Astrocyte (in vitro differentiated cells and primary cell): Measurements from ENCODE around the gene CORO7. TPM values are rescaled to one million over a fixed set of nuclear protein-coding genes. Genes with fewer than 3 reads are reported as not detected.

Source experiments
- DNase-seq: peaks from one replicate; pipeline ENCODE4 v3.0.0-alpha.2; 2010; ENCODE audit warnings: low read depth
- FAIRE-seq: peaks from 2 replicates; lab custom pipeline; 2011; peaks lifted over from hg19 to GRCh38; lab: Jason Lieb, UNC
- H2AFZ ChIP-seq: 2 replicates; pipeline ENCODE4 v1.6.0; 2012; ENCODE audit warnings: low read depth, low read length, inconsistent platforms
- H3K27ac ChIP-seq: 2 replicates; pipeline ENCODE4 v1.5.1; 2011; ENCODE audit warnings: low read depth, low read length, inconsistent platforms
- H3K27me3 ChIP-seq: 2 replicates; pipeline ENCODE4 v1.6.0; 2011; ENCODE audit warnings: low read length, inconsistent platforms; ENCODE audit not compliant: insufficient read depth
- H3K36me3 ChIP-seq: 2 replicates; pipeline ENCODE4 v1.5.1; 2011; ENCODE audit warnings: low read length, inconsistent platforms; ENCODE audit not compliant: insufficient read depth
- H3K4me1 ChIP-seq: 2 replicates; pipeline ENCODE4 v1.5.1; 2011; ENCODE audit warnings: low read length, inconsistent platforms; ENCODE audit not compliant: insufficient read depth
- H3K4me2 ChIP-seq: 2 replicates; pipeline ENCODE4 v1.6.0; 2012; ENCODE audit warnings: low read length, inconsistent platforms
- H3K4me3 ChIP-seq: 2 replicates; pipeline ENCODE4 v1.5.1; 2011; ENCODE audit warnings: low read depth, mild to moderate bottlenecking, low read length, inconsistent platforms; ENCODE audit not compliant: insufficient read depth
- H3K79me2 ChIP-seq: 2 replicates; pipeline ENCODE4 v1.6.0; 2012; ENCODE audit warnings: mild to moderate bottlenecking, low read length, inconsistent platforms; ENCODE audit not compliant: insufficient read depth
- H3K9ac ChIP-seq: 2 replicates; pipeline ENCODE4 v1.6.0; 2012; ENCODE audit warnings: mild to moderate bottlenecking, low read length, inconsistent platforms
- H3K9me3 ChIP-seq: 2 replicates; pipeline ENCODE4 v1.5.1; 2012; ENCODE audit warnings: low read depth, mild to moderate bottlenecking, low read length, inconsistent platforms; ENCODE audit not compliant: insufficient read depth
- H4K20me1 ChIP-seq: 2 replicates; pipeline ENCODE4 v1.6.0; 2012; ENCODE audit warnings: low read length, inconsistent platforms; ENCODE audit not compliant: insufficient read depth
- H3K27ac Mint-ChIP-seq: one replicate; pipeline ENCODE4 v1.8.0; 2021; ENCODE audit warnings: mild to moderate bottlenecking, mixed read lengths; ENCODE audit not compliant: unreplicated experiment
- H3K27me3 Mint-ChIP-seq: one replicate; pipeline ENCODE4 v1.8.0; 2021; ENCODE audit warnings: low read depth, mixed read lengths; ENCODE audit not compliant: unreplicated experiment
- H3K36me3 Mint-ChIP-seq: one replicate; pipeline ENCODE4 v1.8.0; 2021; ENCODE audit warnings: low read depth, mixed read lengths; ENCODE audit not compliant: unreplicated experiment
- H3K4me1 Mint-ChIP-seq: one replicate; pipeline ENCODE4 v1.8.0; 2021; ENCODE audit warnings: low read depth, mixed read lengths; ENCODE audit not compliant: unreplicated experiment
- H3K4me3 Mint-ChIP-seq: one replicate; pipeline ENCODE4 v1.8.0; 2021; ENCODE audit warnings: mild to moderate bottlenecking, moderate library complexity, mixed read lengths; ENCODE audit not compliant: unreplicated experiment
- H3K9me3 Mint-ChIP-seq: one replicate; pipeline ENCODE4 v1.8.0; 2021; ENCODE audit warnings: mild to moderate bottlenecking, mixed read lengths; ENCODE audit not compliant: unreplicated experiment
- EZH2 ChIP-seq: IDR thresholded peaks from 2 replicates; pipeline ENCODE4 v1.6.1; 2012; ENCODE audit warnings: mild to moderate bottlenecking, low read length, inconsistent platforms; ENCODE audit not compliant: insufficient read depth
- total RNA-seq: library from RNA; stranded (reverse); gene quantifications from 2 replicates; pipeline ENCODE4 v1.2.1, GENCODE V29; 2021
- TF ChIP-seq, protein P1 (sequence below): IDR thresholded peaks from 2 replicates; pipeline ENCODE4 v1.5.1; 2011; ENCODE audit warnings: low read depth, mild to moderate bottlenecking, inconsistent platforms, low read length, moderate library complexity; ENCODE audit not compliant: insufficient read depth

CORO7 gene
- total RNA-seq, 1 donor from 2014 or later = 26.4 TPM

DNA sequence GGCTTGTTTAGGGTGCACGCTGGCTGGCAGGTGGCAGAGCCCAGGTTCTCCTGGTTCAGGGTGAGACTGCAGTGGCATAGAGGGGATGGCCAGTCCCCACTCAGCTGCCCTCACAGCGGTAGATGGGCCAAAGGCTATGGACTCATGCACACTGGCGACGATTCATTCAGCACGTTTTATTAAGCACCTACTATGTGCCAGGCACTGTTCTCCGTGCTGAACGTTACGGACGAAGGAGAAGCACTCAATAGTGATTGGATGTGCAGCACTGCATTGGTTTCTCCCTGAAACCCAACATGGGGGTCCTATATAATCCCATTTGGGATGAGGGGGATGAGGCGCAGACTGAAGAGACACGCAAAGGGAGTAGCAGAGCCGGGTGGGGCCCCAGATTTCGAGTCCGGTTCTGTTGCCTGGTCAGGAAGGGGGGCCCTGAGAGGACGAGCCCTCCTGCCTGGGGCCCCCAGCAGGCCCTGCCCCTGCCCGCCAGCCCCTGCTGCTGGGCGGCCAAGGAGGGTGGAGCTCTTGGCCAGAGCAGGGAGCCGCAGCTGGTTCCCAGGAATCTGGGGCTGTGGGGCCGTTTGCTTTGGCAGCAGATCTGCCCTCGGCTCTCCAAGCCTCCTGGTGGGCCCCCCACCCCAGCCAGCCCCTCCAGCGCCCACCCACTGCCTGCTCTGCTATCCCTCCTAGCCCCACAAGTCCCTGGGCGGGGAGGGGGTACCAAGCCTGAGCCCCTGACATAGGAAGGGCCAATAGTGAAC, 91.7 kb downstream of the CORO7 start:
- DNase-seq (no peak), FAIRE-seq (no peak)
- Histone ChIP-seq H3K4me3 (no peak overlapping the region), H3K4me1 (peaks cover 36% of the 10 kb centered on the region), H3K9ac (no peak overlapping the region), H3K36me3 (no peaks in the 10 kb centered on the region), H2AFZ (no peak overlapping the region), H3K9me3 (no peaks in the 10 kb centered on the region), H3K27ac (no peak overlapping the region), H3K4me2 (peak overlapping the region; percentile 3), H3K27me3 (no peaks in the 10 kb centered on the region), H3K79me2 (peaks cover 93% of the 10 kb centered on the region), H4K20me1 (peaks cover 90% of the 10 kb centered on the region)
- H3K27me3 Mint-ChIP-seq = no peaks in the 10 kb centered on the region
- H3K9me3 Mint-ChIP-seq = no peaks in the 10 kb centered on the region
- H3K36me3 Mint-ChIP-seq = no peaks in the 10 kb centered on the region
- H3K4me1 Mint-ChIP-seq = peaks cover 10% of the 10 kb centered on the region
- TF ChIP-seq EZH2 = no peak
- TF ChIP-seq, protein P1, sequence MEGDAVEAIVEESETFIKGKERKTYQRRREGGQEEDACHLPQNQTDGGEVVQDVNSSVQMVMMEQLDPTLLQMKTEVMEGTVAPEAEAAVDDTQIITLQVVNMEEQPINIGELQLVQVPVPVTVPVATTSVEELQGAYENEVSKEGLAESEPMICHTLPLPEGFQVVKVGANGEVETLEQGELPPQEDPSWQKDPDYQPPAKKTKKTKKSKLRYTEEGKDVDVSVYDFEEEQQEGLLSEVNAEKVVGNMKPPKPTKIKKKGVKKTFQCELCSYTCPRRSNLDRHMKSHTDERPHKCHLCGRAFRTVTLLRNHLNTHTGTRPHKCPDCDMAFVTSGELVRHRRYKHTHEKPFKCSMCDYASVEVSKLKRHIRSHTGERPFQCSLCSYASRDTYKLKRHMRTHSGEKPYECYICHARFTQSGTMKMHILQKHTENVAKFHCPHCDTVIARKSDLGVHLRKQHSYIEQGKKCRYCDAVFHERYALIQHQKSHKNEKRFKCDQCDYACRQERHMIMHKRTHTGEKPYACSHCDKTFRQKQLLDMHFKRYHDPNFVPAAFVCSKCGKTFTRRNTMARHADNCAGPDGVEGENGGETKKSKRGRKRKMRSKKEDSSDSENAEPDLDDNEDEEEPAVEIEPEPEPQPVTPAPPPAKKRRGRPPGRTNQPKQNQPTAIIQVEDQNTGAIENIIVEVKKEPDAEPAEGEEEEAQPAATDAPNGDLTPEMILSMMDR = no peak
- H3K27ac Mint-ChIP-seq = peak overlapping the region; percentile 80
- H3K4me3 Mint-ChIP-seq = peak overlapping the region; percentile 57

DNA sequence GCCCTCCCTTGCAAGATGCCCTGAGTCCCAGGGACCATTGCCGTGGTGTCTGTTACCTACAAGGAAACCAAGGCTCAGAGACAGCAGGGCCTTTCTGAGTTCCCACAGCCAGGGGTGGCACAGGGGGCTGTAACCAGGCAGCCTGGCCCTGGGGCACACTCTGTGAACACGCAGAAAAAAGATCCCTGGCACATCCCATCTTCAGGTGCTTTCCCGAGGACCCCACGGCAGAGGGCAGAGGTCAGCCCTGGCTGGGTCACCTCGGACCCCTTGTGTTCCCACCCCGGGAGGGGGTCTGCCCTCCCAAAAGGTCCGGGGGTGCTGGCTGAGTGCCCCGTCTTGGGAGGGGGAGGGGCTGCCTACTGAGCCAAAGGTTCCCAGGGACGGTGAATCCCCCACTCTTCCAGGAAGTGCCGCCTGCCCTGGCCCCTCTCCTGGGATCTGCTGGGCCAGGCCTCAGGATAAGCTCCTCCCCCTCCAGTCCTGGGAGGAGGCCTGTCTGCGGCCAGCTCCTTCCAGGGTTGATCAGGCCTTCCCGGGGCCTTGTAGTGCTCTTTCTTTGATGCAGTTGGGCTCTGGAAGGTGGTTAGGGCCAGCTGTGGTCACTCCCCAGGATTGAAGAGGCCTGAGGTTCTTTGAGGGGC, 92.4 kb downstream of the CORO7 start:
- H3K4me1 ChIP-seq = peaks cover 40% of the 10 kb centered on the region
- no peak for FAIRE-seq

More for the DNA sequence above, 92.4 kb downstream of the CORO7 start:
- no peak for DNase-seq
- H3K27ac ChIP-seq = no peak overlapping the region
- peaks cover 8% of the 10 kb centered on the region for H3K4me1 Mint-ChIP-seq
- no peaks in the 10 kb centered on the region for H3K9me3 ChIP-seq
- H3K27ac Mint-ChIP-seq = no peak overlapping the region
- no peaks in the 10 kb centered on the region for H3K27me3 ChIP-seq
- H3K4me3 ChIP-seq = no peak overlapping the region
- peaks cover 93% of the 10 kb centered on the region for H3K79me2 ChIP-seq
- TF ChIP-seq, protein P1 = no peak
- TF ChIP-seq EZH2 = no peak
- peaks cover 90% of the 10 kb centered on the region for H4K20me1 ChIP-seq
- H3K9ac ChIP-seq = peak overlapping the region; percentile 35
- H3K36me3 ChIP-seq = no peaks in the 10 kb centered on the region
- no peaks in the 10 kb centered on the region for H3K9me3 Mint-ChIP-seq
- H3K36me3 Mint-ChIP-seq = no peaks in the 10 kb centered on the region
- H2AFZ ChIP-seq = no peak overlapping the region
- H3K27me3 Mint-ChIP-seq = no peaks in the 10 kb centered on the region
- peak overlapping the region; percentile 3 for H3K4me2 ChIP-seq
- peak overlapping the region; percentile 57 for H3K4me3 Mint-ChIP-seq
